Endothelial cell of umbilical vein (primary cell): ENCODE results near the gene ACD. TPM values are rescaled to one million over a fixed set of nuclear protein-coding genes. Genes with fewer than 3 reads are reported as not detected.

Source experiments
- BruUV-seq: library from RNA; stranded (reverse); fragments of 400-500 nt; replicated peaks from 2 replicates; lab custom pipeline; 2021; lab: Mats Ljungman, UMichigan
- CTCF ChIA-PET: fragments of 300-600, 350-600 bp; sonication (Branson Sonifier 250); formaldehyde crosslinking; loops from one replicate; lab custom pipeline; 2021; ENCODE audit warnings: antibody characterized with exemption, inconsistent platforms; lab: Charles Lee
- POLR2A ChIA-PET: fragments of 300-600, 350-600 bp; sonication (Branson Sonifier 250); formaldehyde crosslinking; loops from one replicate; lab custom pipeline; 2021; ENCODE audit warnings: antibody characterized with exemption, inconsistent platforms; lab: Charles Lee
- DNase-seq: peaks from one replicate; pipeline ENCODE4 v3.0.0-alpha.2; 2011; ENCODE audit warnings: low read depth, low spot score
- FAIRE-seq: peaks from 2 replicates; lab custom pipeline; 2011; peaks lifted over from hg19 to GRCh38; lab: Jason Lieb, UNC
- H2AFZ ChIP-seq: 2 replicates; pipeline ENCODE4 v1.6.0; 2012; ENCODE audit warnings: low read depth, low read length, control low read depth, inconsistent platforms
- H3K27ac ChIP-seq: 2 replicates; pipeline ENCODE4 v1.5.1; 2011; ENCODE audit warnings: low read depth, mild to moderate bottlenecking, control low read depth, low read length, moderate library complexity; ENCODE audit not compliant: insufficient read depth
- H3K27me3 ChIP-seq, 2 experiments: 2 replicates each; pipeline versions ENCODE4 v1.6.0 to v1.6.1; 2011; ENCODE audit warnings: low read length in 2 of 2, mixed read lengths in 1 of 2; ENCODE audit not compliant: control insufficient read depth in 2 of 2, insufficient read depth in 2 of 2
- H3K36me3 ChIP-seq, 2 experiments: 2 replicates in 1 of 2; 3 replicates in 1 of 2; pipeline ENCODE4 v1.5.1; 2011; ENCODE audit warnings: low read length in 2 of 2, mild to moderate bottlenecking in 1 of 2, moderate library complexity in 1 of 2; ENCODE audit not compliant: control insufficient read depth in 2 of 2, insufficient read depth in 2 of 2; ENCODE audit errors: extremely low read depth in 1 of 2
- H3K4me1 ChIP-seq: 3 replicates; pipeline ENCODE4 v1.5.1; 2011; ENCODE audit warnings: mild to moderate bottlenecking, low read length; ENCODE audit not compliant: control insufficient read depth, insufficient read depth; ENCODE audit errors: extremely low read depth
- H3K4me2 ChIP-seq: 2 replicates; pipeline ENCODE4 v1.6.1; 2011; ENCODE audit warnings: low read length, control low read depth, mixed read lengths; ENCODE audit not compliant: insufficient read depth
- H3K4me3 ChIP-seq, 3 experiments: fragments of 200-600 bp in 1 of 3; sonication (generic), shearing (Covaris generic) in 1 of 3; replicated peaks in 1 of 3; 2 replicates each; pipeline ENCODE4 v1.5.1; 2011 to 2016; ENCODE audit warnings: control low read depth in 3 of 3, low read length in 3 of 3, mild to moderate bottlenecking in 2 of 3, inconsistent platforms in 1 of 3, low read depth in 1 of 3, moderate library complexity in 1 of 3; ENCODE audit not compliant: insufficient read depth in 1 of 3
- H3K79me2 ChIP-seq: 2 replicates; pipeline ENCODE4 v1.6.0; 2012; ENCODE audit warnings: low read length, inconsistent platforms; ENCODE audit not compliant: control insufficient read depth, insufficient read depth
- H3K9ac ChIP-seq: replicated peaks from 2 replicates; pipeline ENCODE3; 2011; ENCODE audit warnings: low read length, control low read depth; ENCODE audit not compliant: insufficient read depth; ENCODE audit errors: extremely low read depth
- H3K9me1 ChIP-seq: replicated peaks from 3 replicates; pipeline ENCODE4 v1.6.0; 2011; ENCODE audit warnings: mild to moderate bottlenecking, low read length; ENCODE audit not compliant: control insufficient read depth, insufficient read depth; ENCODE audit errors: extremely low read depth
- H3K9me3 ChIP-seq: replicated peaks from 2 replicates; pipeline ENCODE4 v1.5.1; 2012; ENCODE audit warnings: low read length, inconsistent platforms; ENCODE audit not compliant: control insufficient read depth, insufficient read depth
- H4K20me1 ChIP-seq: replicated peaks from 2 replicates; pipeline ENCODE3; 2011; ENCODE audit warnings: mild to moderate bottlenecking, low read length; ENCODE audit not compliant: control insufficient read depth, insufficient read depth; ENCODE audit errors: extremely low read depth
- CTCF ChIP-seq, 2 donors: IDR thresholded peaks; 1 replicate in 1 of 2; 2 replicates in 1 of 2; pipeline ENCODE4 v1.5.1; 2011; ENCODE audit warnings: low read length in 2 of 2, mild to moderate bottlenecking in 2 of 2, moderate library complexity in 2 of 2, control low read depth in 1 of 2, inconsistent platforms in 1 of 2, low read depth in 1 of 2; ENCODE audit not compliant: insufficient read depth in 1 of 2; ENCODE audit errors: extremely low read depth in 1 of 2
- EZH2 ChIP-seq: IDR thresholded peaks from 2 replicates; pipeline ENCODE4 v1.6.1; 2012; ENCODE audit warnings: borderline replicate concordance, low read depth, mild to moderate bottlenecking, moderate library complexity, low read length, inconsistent platforms; ENCODE audit not compliant: severe bottlenecking
- FOS ChIP-seq: IDR thresholded peaks from 2 replicates; pipeline ENCODE4 v1.6.1; 2011; ENCODE audit warnings: mild to moderate bottlenecking, low read length, moderate library complexity, borderline replicate concordance; ENCODE audit not compliant: insufficient read depth
- GATA2 ChIP-seq: IDR thresholded peaks from 2 replicates; pipeline ENCODE4 v1.7.0; 2011; ENCODE audit warnings: low read depth, mild to moderate bottlenecking, moderate library complexity, mixed read lengths, low read length; ENCODE audit not compliant: insufficient read length, insufficient read depth
- JUN ChIP-seq: IDR thresholded peaks from 2 replicates; pipeline ENCODE4 v1.6.1; 2011; ENCODE audit warnings: borderline replicate concordance, low read depth; ENCODE audit not compliant: insufficient read length, insufficient read depth
- MAX ChIP-seq: IDR thresholded peaks from 2 replicates; pipeline ENCODE4 v1.6.1; 2011; ENCODE audit not compliant: insufficient read depth, insufficient read length
- MYC ChIP-seq: IDR thresholded peaks from one replicate; pipeline ENCODE4 v1.6.1; 2011; ENCODE audit warnings: mild to moderate bottlenecking, low read depth, low read length
- POLR2A ChIP-seq: IDR thresholded peaks from 2 replicates; pipeline ENCODE4 v1.6.1; 2012; ENCODE audit warnings: low read depth, mild to moderate bottlenecking, control low read depth, low read length
- POLR2AphosphoS5 ChIP-seq: IDR thresholded peaks from 2 replicates; pipeline ENCODE4 v1.6.1; 2012; ENCODE audit warnings: low read depth, mild to moderate bottlenecking, control low read depth, low read length, moderate library complexity; ENCODE audit not compliant: insufficient read depth
- dilution Hi-C: fragments of 300-500 bp; cut with MboI; formaldehyde crosslinking; loops from one replicate; pipeline ENCODE4 v1.15.0; 2019; ENCODE audit warnings: low sequenced_read_pairs; ENCODE audit not compliant: extremely low pct_ligation_motif_present
- intact Hi-C: fragments of 100-400 bp; cut with micrococcal nuclease; formaldehyde crosslinking; loops from one replicate; pipeline ENCODE4 v1.10.0; 2022
- polyA plus RNA-seq, 4 experiments: library from polyadenylated mRNA; depleted of rRNA in 3 of 4; stranded (reverse) in 3 of 4; unstranded in 1 of 4; fragments of >200 nt; gene quantifications; 2 replicates each; pipeline versions ENCODE4 v1.2.1 to v1.2.3, GENCODE V29; 2011 to 2012; ENCODE audit warnings: missing spikeins in 1 of 4
- total RNA-seq: library from RNA; stranded (reverse); gene quantifications from 2 replicates; pipeline ENCODE4 v1.2.3, GENCODE V29; 2021

The ACD gene
- total and polyA plus RNA-seq, 2 donors (not counting 3 experiments of a cell fraction or from before 2014, with no cell fraction given): 24.4 to 36.0 TPM

- no peak overlapping the region for H3K27ac ChIP-seq
- no peaks in the 10 kb centered on the region for H3K9me1 ChIP-seq
- dilution Hi-C loops (no loop called here), intact Hi-C loops (no loop called here)
- H3K9me3 ChIP-seq: no peaks in the 10 kb centered on the region
- no peaks in the 10 kb centered on the region for H3K4me1 ChIP-seq
- H2AFZ ChIP-seq: no peak overlapping the region
- ChIA-PET CTCF (interaction anchor here (1.0 to 1.7 kb wide), 2 partner anchors 14 to 183 kb away, joined by 3 read pairs; no protein-coding TSS in a partner anchor), POLR2A (no interaction called here)
- no TSS peak for BruUV-seq
- no peak overlapping the region for H3K4me2 ChIP-seq
- no peak overlapping the region for H3K9ac ChIP-seq
- peaks cover 76% of the 10 kb centered on the region for H3K79me2 ChIP-seq
- TF ChIP-seq GATA2 (no peak), JUN (no peak), CTCF (IDR thresholded peaks at IDR 0.05; ENCODE audit: extremely low read depth in 1 of 2, insufficient read depth in 1 of 2, low read depth in 1 of 2, low read length in 2 of 2) (no peak), FOS (no peak), POLR2A (no peak), MYC (no peak), POLR2AphosphoS5 (no peak), EZH2 (no peak), MAX (no peak)
- FAIRE-seq (no peak), DNase-seq (no peak)
- H3K4me3 ChIP-seq: no peak overlapping the region
- no peaks in the 10 kb centered on the region for H3K27me3 ChIP-seq
- H4K20me1 ChIP-seq: peaks cover 7% of the 10 kb centered on the region
- H3K36me3 ChIP-seq: no peaks in the 10 kb centered on the region
Observed at GRCh38 chr16:67704110-67704509, 44.0 kb upstream of the ACD start.
